ENCODE measurements around the gene GALNT13. TPM values are rescaled to one million over a fixed set of nuclear protein-coding genes. Genes with fewer than 3 reads are reported as not detected.

The GALNT13 gene
- polyA plus RNA-seq, 1 donor from 2014 or later, result not detected

DNA sequence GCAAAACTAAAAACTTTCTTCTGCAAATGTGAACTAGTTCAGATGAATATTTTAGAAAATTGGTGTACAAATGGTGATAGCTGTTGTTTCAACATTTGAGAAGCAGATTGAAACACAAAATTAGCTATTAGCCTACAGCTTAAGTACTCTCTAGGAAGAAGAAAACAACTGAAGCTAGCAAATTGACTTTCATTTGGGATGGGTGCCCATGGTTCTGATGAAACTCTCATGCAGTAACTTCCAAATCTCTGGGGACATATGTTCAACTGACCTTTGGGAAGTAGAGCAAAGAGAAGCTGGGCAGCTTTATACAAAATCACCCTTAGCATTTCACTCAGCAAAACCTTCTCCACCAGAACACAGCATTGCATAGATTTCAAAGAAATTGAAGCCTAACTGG is 119.0 kb downstream of the GALNT13 start:
- Mint-ChIP-seq H3K27me3 (no peaks in the 10 kb centered on the region), H3K36me3 (no peaks in the 10 kb centered on the region), H3K9me3 (peaks cover 0 to 5% (median 3%) of the 10 kb centered on the region in 3 donors), H3K4me1 (no peaks in the 10 kb centered on the region), H3K27ac (no peak overlapping the region), H3K4me3 (no peak overlapping the region)

DNA sequence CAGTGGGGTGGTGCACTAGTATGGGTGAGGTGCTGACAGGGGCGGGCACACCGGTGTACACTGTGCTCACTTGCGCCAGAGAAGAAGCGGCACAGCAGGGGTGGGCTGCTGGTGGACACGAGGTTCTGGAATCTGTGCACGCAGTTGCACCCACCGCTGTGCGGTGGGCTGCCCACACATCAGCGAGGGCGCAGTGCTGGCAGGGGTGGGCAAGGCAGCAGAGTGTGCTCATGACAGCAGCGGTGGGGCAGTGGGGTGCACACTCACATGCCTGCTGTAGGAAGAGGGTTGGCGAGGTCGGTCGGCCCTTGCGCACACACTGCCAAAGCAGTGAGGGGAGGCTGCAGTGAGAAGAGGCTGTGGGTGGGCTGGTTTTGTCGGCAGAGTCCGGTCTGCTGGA is 141.8 kb downstream of the GALNT13 start:
- no peaks in the 10 kb centered on the region for H3K4me1 Mint-ChIP-seq

DNA sequence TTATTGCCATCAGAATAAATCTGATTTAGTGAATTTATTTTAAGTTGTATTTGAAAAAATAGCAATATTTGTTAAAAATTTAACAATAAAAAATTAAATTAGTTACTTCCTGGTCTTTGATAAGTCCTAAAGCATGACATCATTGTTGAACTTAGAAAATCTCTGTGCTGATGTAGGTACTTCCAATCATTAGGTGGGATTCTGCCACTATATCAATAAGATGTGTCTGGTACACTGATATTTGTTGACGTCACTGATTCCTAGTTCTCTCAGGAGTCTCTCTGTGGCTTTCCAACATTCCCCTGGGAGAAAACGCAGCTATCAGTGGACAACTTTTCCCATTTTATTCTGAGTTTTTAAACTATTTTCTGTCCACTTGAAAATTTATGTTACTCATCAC is 143.5 kb downstream of the GALNT13 start:
- H3K4me3 Mint-ChIP-seq, result no peak overlapping the region
- no peaks in the 10 kb centered on the region for H3K4me1 Mint-ChIP-seq
- H3K27ac Mint-ChIP-seq, result no peak overlapping the region
- no peaks in the 10 kb centered on the region for H3K27me3 Mint-ChIP-seq
- peaks cover 4 to 13% (median 5%) of the 10 kb centered on the region in 3 donors for H3K9me3 Mint-ChIP-seq
- no peaks in the 10 kb centered on the region for H3K36me3 Mint-ChIP-seq

More for the DNA sequence above, 141.8 kb downstream of the GALNT13 start:
- H3K27ac Mint-ChIP-seq, result no peak overlapping the region
- H3K27me3 Mint-ChIP-seq, result no peaks in the 10 kb centered on the region
- H3K9me3 Mint-ChIP-seq, result peaks cover 4 to 18% (median 12%) of the 10 kb centered on the region in 3 donors
- H3K36me3 Mint-ChIP-seq, result no peaks in the 10 kb centered on the region
- H3K4me3 Mint-ChIP-seq, result peak overlapping the region in 1 of 4 donors; percentile 37

DNA sequence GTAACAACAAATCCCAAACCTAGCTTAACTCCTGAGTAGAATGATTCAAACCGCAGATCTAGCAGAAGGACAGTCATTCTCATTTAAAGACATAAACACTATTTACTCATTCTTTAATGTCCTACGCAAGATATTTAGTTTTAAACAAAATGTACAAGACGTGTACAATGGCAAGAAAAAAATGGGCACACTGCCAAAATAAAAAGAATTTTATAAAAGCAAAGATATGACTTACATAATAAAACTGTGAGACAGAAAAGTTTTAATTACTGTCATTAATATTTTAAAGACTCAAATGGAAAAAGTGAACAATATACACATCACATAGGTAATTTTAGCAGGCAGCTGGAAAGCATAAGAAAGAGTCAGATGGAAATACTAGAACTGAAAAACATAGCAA is 157.8 kb downstream of the GALNT13 start:
- Mint-ChIP-seq H3K27me3 (no peaks in the 10 kb centered on the region), H3K9me3 (peaks cover 2 to 11% (median 4%) of the 10 kb centered on the region in 3 donors), H3K27ac (no peak overlapping the region), H3K36me3 (no peaks in the 10 kb centered on the region), H3K4me3 (no peak overlapping the region), H3K4me1 (no peaks in the 10 kb centered on the region)

DNA sequence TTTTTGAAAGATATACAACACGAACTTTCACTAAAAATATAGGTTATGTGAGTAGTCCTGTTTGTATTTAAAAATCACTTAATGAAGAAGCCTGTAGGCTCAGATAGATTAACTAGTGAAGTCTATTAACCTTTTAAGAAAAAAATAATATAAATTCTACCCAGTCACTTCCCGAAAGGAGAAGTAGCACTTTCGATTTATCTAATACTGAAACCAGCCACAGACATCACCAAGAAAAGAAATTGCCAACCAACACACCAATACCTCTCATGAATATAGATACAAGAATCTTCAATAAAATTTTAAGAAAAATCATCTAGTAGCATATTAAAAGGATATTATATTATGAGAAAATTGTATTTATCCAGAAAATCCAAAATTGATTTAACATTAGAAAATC is 160.5 kb downstream of the GALNT13 start:
- peaks cover 0 to 11% (median 0%) of the 10 kb centered on the region in 3 donors for H3K9me3 Mint-ChIP-seq
- no peaks in the 10 kb centered on the region for H3K4me1 Mint-ChIP-seq

DNA sequence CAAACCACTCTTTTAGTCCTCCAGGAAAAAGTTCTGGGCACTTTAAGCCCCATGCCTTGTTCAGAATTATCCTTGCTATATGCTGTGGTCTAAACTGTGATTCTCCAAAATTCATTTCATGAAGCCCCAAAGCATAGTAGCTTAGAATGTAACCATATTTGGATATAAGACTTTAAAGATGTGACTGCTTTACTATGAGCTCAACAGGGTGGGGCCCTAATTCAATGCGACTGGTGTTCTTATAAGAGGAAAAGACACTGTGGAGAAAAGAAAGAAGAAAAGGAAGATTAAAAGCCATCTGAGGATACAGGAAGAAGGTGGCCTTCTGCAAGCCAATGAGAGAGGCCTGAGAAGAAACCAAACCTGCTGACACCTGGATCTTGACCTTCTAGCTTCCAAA is 174.8 kb downstream of the GALNT13 start:
- H3K4me1 Mint-ChIP-seq, result peaks cover 0 to 1% (median 0%) of the 10 kb centered on the region in 3 donors
- no peak overlapping the region for H3K4me3 Mint-ChIP-seq
- H3K27me3 Mint-ChIP-seq, result no peaks in the 10 kb centered on the region
- peaks cover 0 to 16% (median 7%) of the 10 kb centered on the region in 3 donors for H3K9me3 Mint-ChIP-seq
- H3K27ac Mint-ChIP-seq, result no peak overlapping the region
- H3K36me3 Mint-ChIP-seq, result no peaks in the 10 kb centered on the region

More for the DNA sequence above, 160.5 kb downstream of the GALNT13 start:
- Mint-ChIP-seq H3K27me3 (no peaks in the 10 kb centered on the region), H3K4me3 (no peak overlapping the region), H3K36me3 (no peaks in the 10 kb centered on the region), H3K27ac (no peak overlapping the region)

DNA sequence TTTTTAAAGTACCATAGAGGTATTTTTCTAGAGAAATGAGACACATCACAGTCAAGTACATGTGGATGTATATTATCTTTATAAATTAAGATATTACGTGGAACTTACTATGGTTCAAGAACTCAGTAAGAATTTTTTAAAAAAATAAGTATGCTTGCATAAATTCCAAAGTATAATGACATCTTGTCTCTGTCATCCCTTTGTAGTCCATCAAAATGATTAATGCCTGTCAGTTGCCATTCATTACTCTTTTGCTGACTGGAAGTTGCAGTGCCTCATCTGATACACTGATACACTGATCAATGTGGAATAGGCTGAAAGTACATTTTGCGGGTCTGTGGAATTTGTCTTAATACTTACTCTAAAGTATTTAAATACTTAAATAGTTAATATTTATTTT is 177.2 kb downstream of the GALNT13 start:
- Mint-ChIP-seq H3K9me3 (peaks cover 0 to 9% (median 2%) of the 10 kb centered on the region in 3 donors), H3K36me3 (no peaks in the 10 kb centered on the region), H3K4me1 (peaks cover 0 to 1% (median 0%) of the 10 kb centered on the region in 3 donors), H3K4me3 (no peak overlapping the region), H3K27ac (no peak overlapping the region), H3K27me3 (no peaks in the 10 kb centered on the region)

DNA sequence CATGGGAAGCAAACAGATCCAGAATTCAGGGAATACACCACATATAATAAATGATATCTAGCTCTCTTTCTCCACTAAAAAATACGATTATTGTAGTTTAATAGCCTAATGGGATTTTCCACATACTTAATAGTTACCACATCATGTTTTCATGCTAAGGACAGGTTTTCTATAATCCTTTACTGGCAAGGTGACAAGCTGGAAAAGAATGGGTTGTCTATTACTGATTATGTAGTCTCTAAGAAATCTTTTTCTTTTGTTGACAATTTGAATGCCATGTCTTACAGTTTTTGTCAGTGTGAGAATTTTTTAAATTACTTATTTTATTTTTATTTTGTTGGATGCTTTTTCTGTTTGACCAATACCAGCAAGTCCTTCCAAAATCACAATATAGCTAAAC is 177.8 kb downstream of the GALNT13 start:
- H3K36me3 Mint-ChIP-seq, result no peaks in the 10 kb centered on the region
- no peaks in the 10 kb centered on the region for H3K27me3 Mint-ChIP-seq
- no peak overlapping the region for H3K4me3 Mint-ChIP-seq
- peaks cover 0 to 9% (median 2%) of the 10 kb centered on the region in 3 donors for H3K9me3 Mint-ChIP-seq
- H3K27ac Mint-ChIP-seq, result no peak overlapping the region
- peaks cover 0 to 1% (median 0%) of the 10 kb centered on the region in 3 donors for H3K4me1 Mint-ChIP-seq

DNA sequence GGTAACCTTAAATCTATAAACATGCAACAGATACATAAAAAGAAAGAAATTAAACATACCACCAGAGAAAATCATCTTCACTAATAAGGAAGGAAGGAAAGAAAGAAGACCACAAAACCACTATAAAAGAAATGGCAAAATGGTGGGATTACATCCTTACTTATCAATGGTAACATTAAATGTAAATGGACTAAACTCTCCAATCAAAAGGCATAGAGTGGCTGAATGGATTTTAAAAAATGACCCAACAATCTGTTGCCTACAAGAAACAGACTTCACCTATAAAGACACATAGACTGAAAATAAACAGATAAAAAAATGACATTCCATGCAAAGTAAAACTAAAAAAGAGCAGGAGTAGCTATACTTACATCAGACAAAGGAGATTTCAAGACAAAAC is 195.4 kb downstream of the GALNT13 start:
- Mint-ChIP-seq H3K9me3 (peaks cover 0 to 16% (median 2%) of the 10 kb centered on the region in 3 donors), H3K27ac (no peak overlapping the region), H3K4me3 (no peak overlapping the region), H3K27me3 (no peaks in the 10 kb centered on the region), H3K36me3 (no peaks in the 10 kb centered on the region), H3K4me1 (no peaks in the 10 kb centered on the region)

DNA sequence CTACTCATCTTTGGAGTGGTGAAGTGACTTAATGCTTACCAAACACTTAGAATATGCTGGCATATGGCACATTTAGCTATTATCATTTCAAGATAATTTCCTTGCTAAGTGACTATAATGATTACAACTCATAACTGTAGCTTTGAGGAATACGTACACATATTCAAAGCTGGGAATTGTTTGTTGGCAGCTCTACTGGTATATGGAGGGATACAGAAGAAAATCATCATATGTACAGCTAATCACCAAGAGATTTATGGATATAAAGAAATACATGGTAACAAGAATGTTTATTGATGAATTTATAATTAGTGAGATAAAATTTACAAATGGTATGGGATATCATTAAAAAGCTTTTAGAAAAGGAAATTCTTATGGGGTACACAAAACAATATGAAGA is 207.2 kb downstream of the GALNT13 start:
- Mint-ChIP-seq H3K27me3 (no peaks in the 10 kb centered on the region), H3K4me3 (no peak overlapping the region), H3K36me3 (no peaks in the 10 kb centered on the region), H3K27ac (no peak overlapping the region), H3K9me3 (peaks cover 0 to 4% (median 2%) of the 10 kb centered on the region in 3 donors), H3K4me1 (no peaks in the 10 kb centered on the region)

DNA sequence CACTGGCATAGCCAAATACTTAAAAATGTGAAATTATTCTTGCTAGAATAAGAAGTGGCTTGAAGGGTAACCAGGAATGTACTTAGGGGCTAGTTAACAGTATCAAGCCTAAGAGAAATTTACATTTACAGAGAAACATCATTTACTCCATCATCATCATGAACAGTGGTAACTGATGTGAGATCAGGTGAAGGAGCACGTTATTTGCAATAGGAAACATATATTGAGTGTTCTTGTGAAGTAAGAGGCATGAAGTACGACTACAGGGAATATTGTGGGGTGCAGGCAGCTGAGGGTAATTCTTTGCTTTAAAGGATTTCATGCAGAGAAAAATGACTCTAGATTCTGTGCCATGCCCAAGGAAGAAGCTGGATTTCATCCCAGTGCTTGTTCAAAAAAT is 220.8 kb downstream of the GALNT13 start:
- H3K27me3 Mint-ChIP-seq, result no peaks in the 10 kb centered on the region
- peak overlapping the region in 1 of 3 donors; percentile 4 for H3K27ac Mint-ChIP-seq
- H3K4me3 Mint-ChIP-seq, result no peak overlapping the region
- H3K9me3 Mint-ChIP-seq, result peaks cover 0 to 6% (median 2%) of the 10 kb centered on the region in 3 donors
- H3K4me1 Mint-ChIP-seq, result no peaks in the 10 kb centered on the region
- no peaks in the 10 kb centered on the region for H3K36me3 Mint-ChIP-seq

DNA sequence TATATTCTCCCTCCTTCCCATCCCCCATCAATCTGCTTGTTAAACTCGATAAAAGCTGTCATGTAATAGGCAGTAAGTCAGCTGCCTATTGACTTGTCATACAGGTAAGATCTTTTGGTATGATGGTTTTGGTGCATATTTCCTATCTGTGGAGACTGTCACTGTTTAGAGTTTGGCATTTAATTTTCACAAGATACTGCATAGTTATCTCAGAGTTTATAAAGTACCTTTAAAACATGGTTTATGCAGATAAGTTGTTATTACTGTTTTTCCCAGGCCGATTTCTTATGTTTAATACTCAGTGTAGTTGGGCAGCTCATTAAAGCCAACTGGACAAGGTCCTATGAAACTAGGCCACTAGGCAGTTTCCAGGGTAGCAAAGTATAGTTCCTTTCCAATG is 222.1 kb downstream of the GALNT13 start:
- no peak overlapping the region for H3K27ac Mint-ChIP-seq
- H3K36me3 Mint-ChIP-seq, result no peaks in the 10 kb centered on the region
- H3K27me3 Mint-ChIP-seq, result no peaks in the 10 kb centered on the region
- no peaks in the 10 kb centered on the region for H3K4me1 Mint-ChIP-seq
- peaks cover 0 to 5% (median 2%) of the 10 kb centered on the region in 3 donors for H3K9me3 Mint-ChIP-seq
- H3K4me3 Mint-ChIP-seq, result no peak overlapping the region

DNA sequence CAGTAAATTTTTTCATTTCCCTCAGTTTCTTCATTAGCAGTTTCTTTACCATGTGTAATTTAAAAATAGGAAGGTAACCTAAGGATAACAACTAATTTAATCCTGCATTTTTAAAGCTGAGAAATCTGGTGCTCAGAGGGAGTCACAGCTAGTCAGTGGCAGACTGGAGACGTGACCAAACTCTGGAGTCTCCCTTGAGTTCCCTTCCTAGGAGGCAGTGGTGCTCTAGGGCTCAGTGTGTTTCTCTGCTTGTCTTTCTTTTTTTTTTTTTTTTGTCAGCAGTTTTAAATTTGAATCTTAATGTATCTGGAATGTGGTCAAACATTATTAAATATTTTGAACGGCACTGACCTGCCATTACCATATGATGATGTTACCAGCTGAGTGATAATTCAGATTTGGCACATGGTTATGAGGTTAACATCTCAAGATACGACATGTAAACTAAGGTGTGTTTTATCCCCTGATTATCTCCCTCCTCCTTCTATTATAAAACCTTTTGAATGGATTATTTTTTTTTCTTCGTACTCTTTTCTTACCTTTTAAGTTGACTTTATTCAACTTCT is 226.2 kb downstream of the GALNT13 start:
- Mint-ChIP-seq H3K36me3 (peaks cover 2% of the 10 kb centered on the region), H3K27ac (no peak overlapping the region)

DNA sequence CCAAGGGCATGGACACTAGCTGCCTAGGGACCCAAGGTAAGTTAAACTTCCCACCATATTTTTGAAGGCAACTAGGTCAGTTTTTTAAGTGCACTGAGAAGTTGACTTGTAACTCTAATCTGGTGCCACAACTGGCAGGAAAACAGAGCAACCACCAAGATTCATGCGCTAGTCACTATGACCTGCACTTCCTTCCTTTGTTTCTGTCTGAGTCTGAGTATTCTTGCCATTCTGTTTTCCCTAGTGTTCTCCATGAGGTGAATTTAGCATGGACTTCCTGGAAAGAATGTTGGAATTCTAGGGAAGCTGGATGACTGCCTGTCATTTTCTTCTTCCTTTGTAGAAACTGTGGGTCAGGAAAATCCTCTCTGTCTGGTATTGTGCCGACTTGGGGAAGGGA is 249.0 kb downstream of the GALNT13 start:
- Mint-ChIP-seq H3K27me3 (no peaks in the 10 kb centered on the region), H3K27ac (peak overlapping the region in 1 of 3 donors; percentile 39), H3K4me1 (no peaks in the 10 kb centered on the region), H3K9me3 (peaks cover 7 to 14% (median 9%) of the 10 kb centered on the region in 3 donors), H3K4me3 (no peak overlapping the region), H3K36me3 (no peaks in the 10 kb centered on the region)

More for the DNA sequence above, 226.2 kb downstream of the GALNT13 start:
- no peaks in the 10 kb centered on the region for H3K4me1 Mint-ChIP-seq
- H3K27me3 Mint-ChIP-seq, result no peaks in the 10 kb centered on the region
- H3K4me3 Mint-ChIP-seq, result no peak overlapping the region
- peaks cover 4 to 7% (median 5%) of the 10 kb centered on the region in 3 donors for H3K9me3 Mint-ChIP-seq

DNA sequence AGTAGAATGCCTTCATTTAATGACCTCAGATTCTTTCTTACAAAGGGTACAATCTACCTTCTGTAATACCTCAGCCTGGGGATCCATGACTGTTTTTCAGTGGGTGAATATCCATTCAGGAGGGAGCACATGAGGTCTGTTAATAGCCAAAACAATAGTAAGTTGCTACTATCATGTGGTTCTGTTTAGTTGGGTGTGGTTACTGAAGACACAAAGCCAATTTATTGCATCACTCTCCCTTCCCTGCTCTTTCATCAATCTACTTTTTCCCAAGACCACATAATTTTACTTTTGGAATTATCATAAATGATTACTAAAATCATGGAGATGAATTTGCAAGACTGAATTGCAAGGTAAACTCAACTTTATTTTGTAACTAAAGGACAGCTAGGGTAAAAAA is 254.2 kb downstream of the GALNT13 start:
- Mint-ChIP-seq H3K27me3 (no peaks in the 10 kb centered on the region), H3K9me3 (peaks cover 0 to 3% (median 2%) of the 10 kb centered on the region in 3 donors), H3K36me3 (no peaks in the 10 kb centered on the region), H3K27ac (no peak overlapping the region), H3K4me3 (no peak overlapping the region), H3K4me1 (no peaks in the 10 kb centered on the region)

DNA sequence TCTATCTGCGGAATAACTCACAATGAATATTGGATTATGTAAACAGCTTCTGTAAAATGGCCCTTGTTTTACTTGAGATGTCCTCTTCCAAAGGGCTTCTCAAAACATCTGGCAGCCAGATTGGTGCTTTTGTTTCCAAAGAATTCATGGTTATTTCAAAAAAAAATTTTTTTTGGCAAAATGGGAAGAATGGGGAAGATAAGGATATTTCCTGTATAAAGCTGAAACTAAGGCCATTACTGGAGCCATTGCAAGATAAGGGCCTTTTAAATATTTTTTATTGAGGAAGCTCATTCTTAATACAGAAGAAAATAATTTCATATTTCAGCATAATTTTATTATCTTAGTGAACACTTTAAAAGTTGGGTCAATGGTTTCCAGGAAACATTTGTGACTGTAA is 259.1 kb downstream of the GALNT13 start:
- no peaks in the 10 kb centered on the region for H3K27me3 Mint-ChIP-seq
- H3K9me3 Mint-ChIP-seq, result peaks cover 0 to 2% (median 0%) of the 10 kb centered on the region in 3 donors
- no peaks in the 10 kb centered on the region for H3K36me3 Mint-ChIP-seq
- no peaks in the 10 kb centered on the region for H3K4me1 Mint-ChIP-seq
- H3K27ac Mint-ChIP-seq, result no peak overlapping the region
- no peak overlapping the region for H3K4me3 Mint-ChIP-seq
